PC-9 (cell line): ENCODE results near the gene CLNK. TPM values are rescaled to one million over a fixed set of nuclear protein-coding genes. Genes with fewer than 3 reads are reported as not detected.

Experiments
- BruUV-seq: library from RNA; stranded (reverse); fragments of 400-500 nt; replicated peaks from 2 replicates; lab custom pipeline; 2021; lab: Mats Ljungman, UMichigan
- CTCF ChIA-PET: fragments of 300-600 bp; sonication (Branson Sonifier 250); formaldehyde crosslinking; loops from one replicate; lab custom pipeline; 2022; ENCODE audit warnings: antibody characterized with exemption; lab: Charles Lee
- POLR2A ChIA-PET: fragments of 300-600 bp; sonication (Branson Sonifier 250); formaldehyde crosslinking; loops from one replicate; lab custom pipeline; 2022; ENCODE audit warnings: antibody characterized with exemption; ENCODE audit not compliant: unreplicated experiment; lab: Charles Lee
- DNase-seq, 2 experiments: peaks; one replicate each; pipeline versions ENCODE4 v3.0.0 to v3.0.0-alpha.2; 2015 to 2022; ENCODE audit warnings: mixed read lengths in 1 of 2
- H2AFZ ChIP-seq: fragments of 200-600 bp; sonication (generic); 2 replicates; pipeline ENCODE4 v1.8.1; 2017; ENCODE audit warnings: antibody characterized with exemption
- H3F3A ChIP-seq: fragments of 200-600 bp; sonication (generic); 2 replicates; pipeline ENCODE4 v1.8.1; 2017; ENCODE audit warnings: antibody characterized with exemption, mild to moderate bottlenecking, low read depth; ENCODE audit not compliant: insufficient read depth
- H3K27ac ChIP-seq: fragments of 200-600 bp; sonication (generic); 2 replicates; pipeline ENCODE4 v1.6.1; 2016; ENCODE audit warnings: mixed run types
- H3K27me3 ChIP-seq: fragments of 200-600 bp; sonication (generic); 2 replicates; pipeline ENCODE4 v1.6.1; 2016; ENCODE audit warnings: low read depth, mixed run types; ENCODE audit not compliant: insufficient read depth
- H3K36me3 ChIP-seq: fragments of 200-600 bp; sonication (generic); 2 replicates; pipeline ENCODE4 v1.6.1; 2016; ENCODE audit warnings: low read depth, mixed run types
- H3K4me1 ChIP-seq: fragments of 200-600 bp; sonication (generic); replicated peaks from 2 replicates; pipeline ENCODE4 v1.6.1; 2016; ENCODE audit warnings: mixed run types; ENCODE audit not compliant: insufficient read depth
- H3K4me2 ChIP-seq: fragments of 200-600 bp; sonication (generic); 2 replicates; pipeline ENCODE4 v1.6.1; 2017; ENCODE audit warnings: mixed run types
- H3K4me3 ChIP-seq: fragments of 200-600 bp; sonication (generic); 2 replicates; pipeline ENCODE4 v1.6.1; 2016; ENCODE audit warnings: mixed run types
- H3K79me2 ChIP-seq: fragments of 200-600 bp; sonication (generic); 2 replicates; pipeline ENCODE4 v1.6.1; 2017; ENCODE audit warnings: low read depth, mixed run types
- H3K9me2 ChIP-seq: fragments of 200-600 bp; sonication (generic); 2 replicates; pipeline ENCODE4 v1.8.1; 2017; ENCODE audit warnings: mild to moderate bottlenecking; ENCODE audit not compliant: insufficient read depth
- H3K9me3 ChIP-seq: fragments of 200-600 bp; sonication (generic); 2 replicates; pipeline ENCODE4 v1.8.1; 2016; ENCODE audit warnings: low read depth; ENCODE audit not compliant: insufficient read depth
- H4K20me1 ChIP-seq: fragments of 200-600 bp; sonication (generic); 2 replicates; pipeline ENCODE4 v1.8.1; 2017; ENCODE audit not compliant: insufficient read depth
- CTCF ChIP-seq: fragments of 200-600 bp; sonication (generic); conservative IDR thresholded peaks from 2 replicates; pipeline ENCODE4 v1.6.1; 2017; ENCODE audit warnings: mixed run types, antibody characterized with exemption, mild to moderate bottlenecking, moderate library complexity
- EZH2 ChIP-seq: fragments of 200-600 bp; sonication (generic); IDR thresholded peaks from 2 replicates; pipeline ENCODE4 v1.8.0; 2017; ENCODE audit warnings: antibody characterized with exemption, low read depth
- intact Hi-C: fragments of 100-400 bp; cut with micrococcal nuclease; formaldehyde crosslinking; loops from one replicate; pipeline ENCODE4 v1.10.0; 2022; ENCODE audit not compliant: unreplicated experiment
- total RNA-seq: library from RNA; stranded (reverse); gene quantifications from 2 replicates; pipeline ENCODE4 v1.2.3, GENCODE V29; 2021

The CLNK gene
- total RNA-seq, 1 experiment from 2014 or later = not detected

- no peak overlapping the region for H3K27ac ChIP-seq
- no peak overlapping the region for H2AFZ ChIP-seq
- H3K79me2 ChIP-seq = no peaks in the 10 kb centered on the region
- CTCF ChIA-PET = no interaction called here
- TF ChIP-seq EZH2 = no peak
- TF ChIP-seq CTCF = no peak
- POLR2A ChIA-PET = no interaction called here
- DNase-seq = no peak
- intact Hi-C loops = no loop called here
- H3K4me3 ChIP-seq = no peak overlapping the region
- no peaks in the 10 kb centered on the region for H3K9me3 ChIP-seq
- no peaks in the 10 kb centered on the region for H3K36me3 ChIP-seq
- no peaks in the 10 kb centered on the region for H3K4me1 ChIP-seq
- no peaks in the 10 kb centered on the region for H3F3A ChIP-seq
- no peaks in the 10 kb centered on the region for H4K20me1 ChIP-seq
- no peaks in the 10 kb centered on the region for H3K9me2 ChIP-seq
- H3K27me3 ChIP-seq = no peaks in the 10 kb centered on the region
- no peak overlapping the region for H3K4me2 ChIP-seq
- BruUV-seq = no TSS peak
These were observed 77.9 kb downstream of the CLNK start for GRCh38 chr4:10606483-10607155.

- Histone ChIP-seq H3K79me2 (no peaks in the 10 kb centered on the region), H3K9me3 (no peaks in the 10 kb centered on the region), H3K27ac (no peak overlapping the region), H3K9me2 (no peaks in the 10 kb centered on the region), H3K36me3 (no peaks in the 10 kb centered on the region), H3K4me3 (no peak overlapping the region), H3F3A (no peaks in the 10 kb centered on the region), H3K27me3 (no peaks in the 10 kb centered on the region), H2AFZ (no peak overlapping the region), H3K4me1 (no peaks in the 10 kb centered on the region), H3K4me2 (no peak overlapping the region), H4K20me1 (no peaks in the 10 kb centered on the region)
- DNase-seq = peak in 1 of 2 experiments; percentile 18
- no TSS peak for BruUV-seq
- intact Hi-C loops = no loop called here
- ChIA-PET POLR2A (no interaction called here), CTCF (no interaction called here)
- no peak for TF ChIP-seq EZH2
- TF ChIP-seq CTCF = no peak
These were observed 78.7 kb downstream of the CLNK start for GRCh38 chr4:10605746-10606482.

GRCh38 chr4:10605031-10605430, 79.5 kb downstream of the CLNK start:
- no peaks in the 10 kb centered on the region for H3K36me3 ChIP-seq
- intact Hi-C loops = no loop called here
- TF ChIP-seq CTCF = no peak
- TF ChIP-seq EZH2 = no peak
- no peaks in the 10 kb centered on the region for H4K20me1 ChIP-seq
- POLR2A ChIA-PET = no interaction called here
- H3K4me1 ChIP-seq = no peaks in the 10 kb centered on the region
- no peak for DNase-seq
- H3K27ac ChIP-seq = no peak overlapping the region
- no TSS peak for BruUV-seq
- no peak overlapping the region for H2AFZ ChIP-seq
- no peaks in the 10 kb centered on the region for H3K9me3 ChIP-seq
- H3K4me3 ChIP-seq = no peak overlapping the region
- CTCF ChIA-PET = no interaction called here
- H3F3A ChIP-seq = no peaks in the 10 kb centered on the region
- H3K79me2 ChIP-seq = no peaks in the 10 kb centered on the region
- H3K4me2 ChIP-seq = no peak overlapping the region
- no peaks in the 10 kb centered on the region for H3K9me2 ChIP-seq
- H3K27me3 ChIP-seq = no peaks in the 10 kb centered on the region
